ENCODE measurements around the gene DCDC1. TPM values are rescaled to one million over a fixed set of nuclear protein-coding genes. Genes with fewer than 3 reads are reported as not detected.

DCDC1 gene
- total RNA-seq, 1 experiment from 2014 or later, result 1.5 TPM

DNA sequence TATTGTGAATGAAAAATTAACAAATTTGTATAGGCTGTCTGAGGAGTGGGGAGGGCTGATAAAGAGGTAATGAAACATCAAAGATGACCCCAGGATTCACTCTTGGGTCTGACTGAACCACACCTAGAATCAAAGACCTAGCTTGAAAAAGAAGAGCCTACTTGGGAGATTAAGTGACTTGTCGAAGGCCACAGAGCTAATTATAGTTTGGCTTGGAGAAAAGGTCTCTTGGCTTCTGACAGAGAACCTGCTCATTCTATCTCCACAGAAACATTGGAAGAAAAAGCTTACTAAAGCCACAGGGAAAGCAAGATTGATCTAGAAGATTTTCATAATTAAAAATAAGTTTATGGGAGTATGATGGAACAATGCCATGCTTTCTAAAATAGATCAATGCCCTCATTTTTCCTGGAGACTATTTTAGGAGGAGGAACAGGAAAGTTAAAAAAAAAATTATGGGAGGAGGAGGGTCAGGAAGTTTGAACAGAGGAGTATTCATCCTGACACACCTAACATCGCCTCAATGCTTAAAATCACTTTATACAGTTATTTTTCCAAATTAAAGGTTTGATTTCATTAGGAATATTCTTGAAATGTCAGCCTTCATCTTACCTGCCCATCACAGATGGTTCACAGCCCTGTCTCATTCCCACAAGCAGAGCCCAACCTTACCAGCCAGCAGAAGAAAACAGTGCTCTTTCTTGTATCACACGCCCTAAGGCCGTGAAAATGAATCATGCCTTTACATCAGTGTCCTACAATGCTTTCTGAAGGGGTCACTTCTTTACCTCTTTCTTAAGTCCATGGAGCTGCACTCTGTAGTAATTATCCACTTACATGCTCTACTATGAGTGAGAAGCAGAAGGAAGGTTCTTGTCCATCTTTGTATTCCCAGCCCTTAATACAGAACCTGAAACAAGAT lies 552.3 kb downstream of the DCDC1 start:
- POLR2A ChIA-PET, result no interaction called here
- Histone ChIP-seq H3K27ac (ENCODE audit: low read depth, low read length) (no peak overlapping the region), H3K4me1 (ENCODE audit: control insufficient read depth in 1 of 2, insufficient read depth in 2 of 2, low read length in 2 of 2) (no peaks in the 10 kb centered on the region), H3K79me2 (ENCODE audit: insufficient read depth, low read length) (no peaks in the 10 kb centered on the region), H3K9me2 (ENCODE audit: insufficient read depth) (no peaks in the 10 kb centered on the region), H3K4me3 (replicated peaks in 1 of 2; ENCODE audit: low read depth in 1 of 2, low read length in 2 of 2) (no peak overlapping the region), H4K20me1 (ENCODE audit: insufficient read depth) (no peaks in the 10 kb centered on the region; the same call in 1 of the 2 replicates), H3K36me3 (ENCODE audit: control insufficient read depth in 1 of 2, insufficient read depth in 2 of 2, low read length in 2 of 2) (no peaks in the 10 kb centered on the region), H3K27me3 (ENCODE audit: insufficient read depth, low read length) (0 out of 2 replicates have a peak, but pooled peaks cover 11% of the 10 kb centered on the region), H3K9ac (ENCODE audit: low read length) (no peak overlapping the region), H2AFZ (ENCODE audit: low read depth, low read length, poor library complexity, severe bottlenecking) (no peak overlapping the region), H3K9me3 (ENCODE audit: control insufficient read depth in 1 of 2, insufficient read depth in 1 of 2, low read depth in 1 of 2, low read length in 2 of 2) (no peaks in the 10 kb centered on the region), H3K4me2 (ENCODE audit: low read length) (no peak overlapping the region)
- TF ChIP-seq EGR1 (IDR thresholded peaks at IDR 0.05; ENCODE audit: low read depth) (no peak), TCF7L2 (IDR thresholded peaks at IDR 0.05; ENCODE audit: borderline replicate concordance, extremely low read depth, insufficient read depth, insufficient read length) (no peak), POLR2A (IDR thresholded peaks at IDR 0.05; ENCODE audit: borderline replicate concordance, extremely low read depth, insufficient read depth, insufficient read length) (no peak), REST (IDR thresholded peaks at IDR 0.05; ENCODE audit: low read depth) (no peak), SIN3A (IDR thresholded peaks at IDR 0.05; ENCODE audit: low read depth) (no peak), CBX3 (IDR thresholded peaks at IDR 0.05; ENCODE audit: low read depth) (no peak), CEBPB (IDR thresholded peaks at IDR 0.05; ENCODE audit: low read depth) (no peak), SP1 (IDR thresholded peaks at IDR 0.05; ENCODE audit: low read depth) (no peak), POLR2AphosphoS5 (IDR thresholded peaks at IDR 0.05; ENCODE audit: low read depth, low read length) (no peak), SRF (IDR thresholded peaks at IDR 0.05; ENCODE audit: low read depth) (no peak), EZH2phosphoT487 (IDR thresholded peaks at IDR 0.05; ENCODE audit: borderline replicate concordance) (no peak), ZNF274 (IDR thresholded peaks at IDR 0.05; ENCODE audit: low read depth, low read length) (no peak), FOSL1 (IDR thresholded peaks at IDR 0.05; ENCODE audit: low read depth) (no peak)
- TF ChIP-seq, protein P1, sequence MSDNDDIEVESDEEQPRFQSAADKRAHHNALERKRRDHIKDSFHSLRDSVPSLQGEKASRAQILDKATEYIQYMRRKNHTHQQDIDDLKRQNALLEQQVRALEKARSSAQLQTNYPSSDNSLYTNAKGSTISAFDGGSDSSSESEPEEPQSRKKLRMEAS (IDR thresholded peaks at IDR 0.05), result no peak
- TF ChIP-seq, protein P2, sequence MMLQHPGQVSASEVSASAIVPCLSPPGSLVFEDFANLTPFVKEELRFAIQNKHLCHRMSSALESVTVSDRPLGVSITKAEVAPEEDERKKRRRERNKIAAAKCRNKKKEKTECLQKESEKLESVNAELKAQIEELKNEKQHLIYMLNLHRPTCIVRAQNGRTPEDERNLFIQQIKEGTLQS (IDR thresholded peaks at IDR 0.05), result no peak
- TF ChIP-seq, protein P3, sequence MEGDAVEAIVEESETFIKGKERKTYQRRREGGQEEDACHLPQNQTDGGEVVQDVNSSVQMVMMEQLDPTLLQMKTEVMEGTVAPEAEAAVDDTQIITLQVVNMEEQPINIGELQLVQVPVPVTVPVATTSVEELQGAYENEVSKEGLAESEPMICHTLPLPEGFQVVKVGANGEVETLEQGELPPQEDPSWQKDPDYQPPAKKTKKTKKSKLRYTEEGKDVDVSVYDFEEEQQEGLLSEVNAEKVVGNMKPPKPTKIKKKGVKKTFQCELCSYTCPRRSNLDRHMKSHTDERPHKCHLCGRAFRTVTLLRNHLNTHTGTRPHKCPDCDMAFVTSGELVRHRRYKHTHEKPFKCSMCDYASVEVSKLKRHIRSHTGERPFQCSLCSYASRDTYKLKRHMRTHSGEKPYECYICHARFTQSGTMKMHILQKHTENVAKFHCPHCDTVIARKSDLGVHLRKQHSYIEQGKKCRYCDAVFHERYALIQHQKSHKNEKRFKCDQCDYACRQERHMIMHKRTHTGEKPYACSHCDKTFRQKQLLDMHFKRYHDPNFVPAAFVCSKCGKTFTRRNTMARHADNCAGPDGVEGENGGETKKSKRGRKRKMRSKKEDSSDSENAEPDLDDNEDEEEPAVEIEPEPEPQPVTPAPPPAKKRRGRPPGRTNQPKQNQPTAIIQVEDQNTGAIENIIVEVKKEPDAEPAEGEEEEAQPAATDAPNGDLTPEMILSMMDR (IDR thresholded peaks at IDR 0.05 in 2 of 3, conservative IDR thresholded peaks at IDR 0.05 in 1 of 3; ENCODE audit: borderline replicate concordance in 1 of 3, insufficient read depth in 1 of 3, low read depth in 2 of 3, low read length in 2 of 3), result no peak
- intact Hi-C loops (cut with micrococcal nuclease), result no loop called here
- DNase-seq (ENCODE audit: low read depth, low spot score), result no peak
- BruUV-seq (replicated peaks), result no TSS peak
- no peak for ATAC-seq
- CTCF ChIA-PET, result no interaction called here
- RAD21 ChIA-PET (ENCODE audit: low non-redundant PET in 1 of 2, low total read pairs in 2 of 2, uncharacterized antibody in 2 of 2, unreplicated experiment in 2 of 2), result no interaction called here

Data from HCT116 (cell line).